T-helper 2 cell (primary cell): Measurements from ENCODE around the gene SHISAL2A.

Experiments
- DNase-seq, 5 experiments: peaks; one replicate each; pipeline versions ENCODE4 v3.0.0 to v3.0.0-alpha.2; 2012 to 2022

The SHISAL2A gene

GRCh38 chr1:52623812-52624211, 9.2 kb upstream of the SHISAL2A start:
- no peak for DNase-seq

GRCh38 chr1:52627028-52627427, 5.9 kb upstream of the SHISAL2A start:
- DNase-seq, result no peak

- no peak for DNase-seq
Observed at GRCh38 chr1:52628614-52629324, 4.2 kb upstream of the SHISAL2A start.

GRCh38 chr1:52629325-52629643, 3.7 kb upstream of the SHISAL2A start:
- no peak for DNase-seq

- no peak for DNase-seq
Observed at GRCh38 chr1:52629667-52630066, 3.3 kb upstream of the SHISAL2A start.

GRCh38 chr1:52631759-52632331, 1.1 kb upstream of the SHISAL2A start:
- no peak for DNase-seq

GRCh38 chr1:52633291-52633754, 355 bp downstream of the SHISAL2A start:
- peak; percentile 5 to 48 (median 11) for DNase-seq

GRCh38 chr1:52634111-52634510, 1.1 kb downstream of the SHISAL2A start:
- DNase-seq, result peak in 1 of 5 experiments; percentile 6

GRCh38 chr1:52635321-52636089, 2.5 kb downstream of the SHISAL2A start:
- peak in 2 of 5 experiments; percentile 31 to 60 for DNase-seq

- peak in 4 of 5 experiments; percentile 18 to 93 (median 62) for DNase-seq
Observed at GRCh38 chr1:52636721-52637695, 4.0 kb downstream of the SHISAL2A start.

- no peak for DNase-seq
Observed at GRCh38 chr1:52637946-52638345, 5.0 kb downstream of the SHISAL2A start.

- no peak for DNase-seq
Observed at GRCh38 chr1:52640697-52641096, 7.7 kb downstream of the SHISAL2A start.

- no peak for DNase-seq
Observed at GRCh38 chr1:52641307-52641706, 8.3 kb downstream of the SHISAL2A start.

GRCh38 chr1:52645261-52645660, 12.3 kb downstream of the SHISAL2A start:
- DNase-seq, result no peak

- DNase-seq, result no peak
Observed at GRCh38 chr1:52651904-52652303, 18.9 kb downstream of the SHISAL2A start.

GRCh38 chr1:52653207-52653849, 20.4 kb downstream of the SHISAL2A start:
- DNase-seq, result no peak

- no peak for DNase-seq
Observed at GRCh38 chr1:52654063-52654462, 21.1 kb downstream of the SHISAL2A start.

- DNase-seq, result no peak
Observed at GRCh38 chr1:52657702-52658101, 24.7 kb downstream of the SHISAL2A start.

- no peak for DNase-seq
Observed at GRCh38 chr1:52658795-52659194, 25.8 kb downstream of the SHISAL2A start.

GRCh38 chr1:52659356-52659755, 26.4 kb downstream of the SHISAL2A start:
- DNase-seq, result no peak

GRCh38 chr1:52659851-52660596, 27.1 kb downstream of the SHISAL2A start:
- no peak for DNase-seq
